ENCODE measurements around the gene DPCD.
"Not testable (repeated sequence)": the region's sequence is repeated elsewhere in the genome, so short reads cannot be mapped to it uniquely, and the experiment has no call there.

Gene DPCD

DNA sequence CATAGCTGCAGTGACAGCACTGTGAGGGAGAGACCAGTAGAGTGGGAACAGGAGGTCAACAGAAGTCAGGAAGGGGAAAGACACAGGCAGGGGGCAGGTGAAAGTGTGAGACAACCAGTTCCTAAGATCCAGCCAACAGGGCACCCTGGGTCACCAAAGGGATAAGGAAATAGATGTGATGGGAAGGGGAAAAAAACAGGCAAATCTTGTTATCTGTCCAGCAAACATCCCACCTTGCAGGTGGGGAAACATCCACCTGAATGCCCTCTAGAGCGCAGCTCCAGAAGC lies 42.5 kb downstream of the DPCD start:
- no peak overlapping the region for H3K4me3 ChIP-seq (ENCODE audit: low read depth, low read length)
- ChIA-PET POLR2A (no interaction called here), CTCF (no interaction called here)
- no peak for DNase-seq (ENCODE audit: low read depth, low spot score)
- no peak for TF ChIP-seq CTCF (IDR thresholded peaks at IDR 0.05; ENCODE audit: insufficient read depth, low read length, missing control alignments)

GRCh38 chr10:101631821-101632475 lies 43.8 kb downstream of the DPCD start:
- CTCF ChIA-PET, result interaction anchor here (1.2 to 1.6 kb wide), 2 partner anchors 61 to 149 kb away, joined by 3 read pairs; no protein-coding TSS in a partner anchor
- no peak for TF ChIP-seq CTCF (IDR thresholded peaks at IDR 0.05; ENCODE audit: insufficient read depth, low read length, missing control alignments)
- no peak for DNase-seq (ENCODE audit: low read depth, low spot score)
- POLR2A ChIA-PET, result no interaction called here
- H3K4me3 ChIP-seq (ENCODE audit: low read depth, low read length), result no peak overlapping the region

DNA sequence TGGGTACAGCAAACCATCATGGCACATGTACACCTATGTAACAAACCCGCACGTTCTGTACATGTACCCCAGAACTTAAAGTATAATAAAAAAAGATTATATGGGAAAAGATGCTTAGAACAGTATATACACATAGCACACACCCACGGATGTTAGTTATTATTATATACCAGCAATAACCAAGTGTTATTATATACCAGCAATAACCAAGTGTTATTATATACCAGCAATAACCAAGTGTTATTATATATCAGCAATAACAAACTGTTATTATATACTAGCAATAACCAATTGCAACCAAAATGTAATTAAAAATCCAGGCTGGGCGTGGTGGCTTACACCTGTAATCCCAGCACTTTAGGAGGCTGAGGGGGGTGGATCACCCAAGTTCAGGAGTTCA lies 45.4 kb downstream of the DPCD start:
- H3K4me3 ChIP-seq (ENCODE audit: low read depth, low read length); DNase-seq (ENCODE audit: low read depth, low spot score); POLR2A ChIA-PET: not testable (repeated sequence)
- CTCF ChIA-PET, result interaction anchor here (1.6 kb wide), 1 partner anchor 63 kb away, joined by 3 read pairs; no protein-coding TSS in a partner anchor

DNA sequence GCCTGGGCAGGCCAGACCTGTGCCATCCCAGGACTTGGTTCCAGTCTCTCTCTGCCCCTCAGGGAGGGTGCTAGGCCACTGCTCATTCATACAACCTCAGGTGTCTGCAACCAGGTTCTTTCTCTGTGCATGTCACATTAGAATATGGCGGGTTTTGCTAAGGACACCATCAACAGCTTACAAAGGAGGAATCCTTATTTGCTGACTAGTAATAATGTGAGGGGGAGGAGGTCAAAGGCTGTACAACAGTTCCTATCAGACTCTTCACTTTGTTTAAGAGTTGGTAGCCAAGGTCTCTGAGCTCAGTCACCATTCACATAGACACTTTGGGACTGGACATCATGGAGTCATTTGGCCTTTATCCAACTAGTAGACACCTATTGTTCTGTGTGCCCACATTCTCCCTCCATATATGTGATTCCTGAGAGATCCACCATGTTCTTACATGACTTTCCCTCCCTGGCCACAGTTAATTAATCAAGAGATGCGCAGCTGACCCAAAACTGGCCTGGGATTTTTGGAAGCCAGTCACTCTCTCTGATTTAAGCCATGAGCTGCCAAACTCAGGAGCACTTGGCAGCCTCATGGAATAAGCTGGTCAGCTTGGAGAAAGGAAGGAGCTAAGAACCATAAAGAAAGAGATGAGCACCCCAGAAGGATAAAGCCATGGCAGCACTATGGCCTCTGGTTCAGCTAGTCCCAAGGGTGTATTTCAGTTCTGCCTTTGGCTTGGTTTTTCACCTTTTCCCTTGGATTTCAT lies 51.2 kb downstream of the DPCD start:
- POLR2A ChIA-PET, result no interaction called here

GRCh38 chr10:101643546-101643945 lies 55.4 kb downstream of the DPCD start:
- ChIA-PET POLR2A (no interaction called here), CTCF (no interaction called here)
- TF ChIP-seq CTCF (IDR thresholded peaks at IDR 0.05; ENCODE audit: insufficient read depth, low read length, missing control alignments), result no peak
- no peak for DNase-seq (ENCODE audit: low read depth, low spot score)
- H3K4me3 ChIP-seq (ENCODE audit: low read depth, low read length), result no peak overlapping the region

More for the DNA sequence above, 51.2 kb downstream of the DPCD start:
- H3K4me3 ChIP-seq (ENCODE audit: low read depth, low read length), result no peak overlapping the region
- no peak for TF ChIP-seq CTCF (IDR thresholded peaks at IDR 0.05; ENCODE audit: insufficient read depth, low read length, missing control alignments)
- CTCF ChIA-PET, result interaction anchor here (1.0 kb wide), 2 partner anchors 22 to 37 kb away, joined by 3 to 4 read pairs; no protein-coding TSS in a partner anchor
- DNase-seq (ENCODE audit: low read depth, low spot score), result no peak

- no peak for TF ChIP-seq CTCF (IDR thresholded peaks at IDR 0.05; ENCODE audit: insufficient read depth, low read length, missing control alignments)
- no peak for DNase-seq (ENCODE audit: low read depth, low spot score)
- ChIA-PET CTCF (no interaction called here), POLR2A (no interaction called here)
- no peak overlapping the region for H3K4me3 ChIP-seq (ENCODE audit: low read depth, low read length)
Observed at GRCh38 chr10:101644002-101644401, 55.9 kb downstream of the DPCD start.

DNA sequence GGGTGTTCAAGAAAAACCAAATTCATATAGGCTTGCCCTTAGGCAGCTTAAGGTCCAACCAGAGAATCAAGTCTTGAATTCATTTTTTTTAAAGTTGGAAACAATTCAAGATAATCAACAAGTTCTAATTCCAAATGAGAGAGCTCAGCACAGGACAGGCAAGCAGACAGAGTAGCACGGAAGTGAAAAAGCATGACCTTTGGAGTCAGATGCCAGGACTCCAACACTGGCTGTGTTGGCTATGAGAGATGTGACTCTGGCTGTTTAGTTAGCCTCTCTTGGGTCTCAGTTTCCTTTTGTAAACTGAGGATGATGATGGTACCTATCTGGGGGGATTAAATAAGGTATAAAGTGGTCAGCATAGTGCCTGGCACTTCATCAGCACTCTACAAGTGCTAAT lies 57.5 kb downstream of the DPCD start:
- no peak overlapping the region for H3K4me3 ChIP-seq (ENCODE audit: low read depth, low read length)
- no peak for TF ChIP-seq CTCF (IDR thresholded peaks at IDR 0.05; ENCODE audit: insufficient read depth, low read length, missing control alignments)
- POLR2A ChIA-PET, result no interaction called here
- CTCF ChIA-PET, result no interaction called here
- DNase-seq (ENCODE audit: low read depth, low spot score), result no peak
